ENCODE measurements around the gene TMIE.

The TMIE gene

GRCh38 chr3:46665763-46666452 lies 35.3 kb upstream of the TMIE start:
- Histone ChIP-seq H3K9me3 (ENCODE audit: insufficient read depth, low read length) (no peaks in the 10 kb centered on the region), H4K20me1 (ENCODE audit: insufficient read depth, low read length) (no peaks in the 10 kb centered on the region), H3K4me1 (ENCODE audit: low read length) (no peaks in the 10 kb centered on the region), H2AFZ (ENCODE audit: low read depth, low read length) (no peak overlapping the region), H3K79me2 (ENCODE audit: low read length) (no peaks in the 10 kb centered on the region), H3K36me3 (replicated peaks; ENCODE audit: low read depth, low read length) (no peaks in the 10 kb centered on the region), H3K9ac (ENCODE audit: low read length) (no peak overlapping the region), H3K4me3 (ENCODE audit: low read length) (no peak overlapping the region), H3K27ac (ENCODE audit: low read length) (no peak overlapping the region), H3K4me2 (ENCODE audit: low read length) (no peak overlapping the region), H3K27me3 (ENCODE audit: low read depth, low read length) (0 out of 2 replicates have a peak, but pooled peaks cover 14% of the 10 kb centered on the region)
- TF ChIP-seq EZH2phosphoT487 (IDR thresholded peaks at IDR 0.05; ENCODE audit: low read depth), result no peak
- TF ChIP-seq, protein P1, sequence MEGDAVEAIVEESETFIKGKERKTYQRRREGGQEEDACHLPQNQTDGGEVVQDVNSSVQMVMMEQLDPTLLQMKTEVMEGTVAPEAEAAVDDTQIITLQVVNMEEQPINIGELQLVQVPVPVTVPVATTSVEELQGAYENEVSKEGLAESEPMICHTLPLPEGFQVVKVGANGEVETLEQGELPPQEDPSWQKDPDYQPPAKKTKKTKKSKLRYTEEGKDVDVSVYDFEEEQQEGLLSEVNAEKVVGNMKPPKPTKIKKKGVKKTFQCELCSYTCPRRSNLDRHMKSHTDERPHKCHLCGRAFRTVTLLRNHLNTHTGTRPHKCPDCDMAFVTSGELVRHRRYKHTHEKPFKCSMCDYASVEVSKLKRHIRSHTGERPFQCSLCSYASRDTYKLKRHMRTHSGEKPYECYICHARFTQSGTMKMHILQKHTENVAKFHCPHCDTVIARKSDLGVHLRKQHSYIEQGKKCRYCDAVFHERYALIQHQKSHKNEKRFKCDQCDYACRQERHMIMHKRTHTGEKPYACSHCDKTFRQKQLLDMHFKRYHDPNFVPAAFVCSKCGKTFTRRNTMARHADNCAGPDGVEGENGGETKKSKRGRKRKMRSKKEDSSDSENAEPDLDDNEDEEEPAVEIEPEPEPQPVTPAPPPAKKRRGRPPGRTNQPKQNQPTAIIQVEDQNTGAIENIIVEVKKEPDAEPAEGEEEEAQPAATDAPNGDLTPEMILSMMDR (IDR thresholded peaks at IDR 0.05; ENCODE audit: low read depth, low read length), result no peak

- TF ChIP-seq EZH2phosphoT487 (IDR thresholded peaks at IDR 0.05; ENCODE audit: low read depth), result no peak
- TF ChIP-seq, protein P1 (IDR thresholded peaks at IDR 0.05; ENCODE audit: low read depth, low read length), result no peak
- H3K9ac ChIP-seq (ENCODE audit: low read length), result no peak overlapping the region
- no peaks in the 10 kb centered on the region for H3K4me1 ChIP-seq (ENCODE audit: low read length)
- 0 out of 2 replicates have a peak, but pooled peaks cover 13% of the 10 kb centered on the region for H3K27me3 ChIP-seq (ENCODE audit: low read depth, low read length)
- no peak overlapping the region for H2AFZ ChIP-seq (ENCODE audit: low read depth, low read length)
- H4K20me1 ChIP-seq (ENCODE audit: insufficient read depth, low read length), result no peaks in the 10 kb centered on the region
- H3K27ac ChIP-seq (ENCODE audit: low read length), result no peak overlapping the region
- H3K79me2 ChIP-seq (ENCODE audit: low read length), result no peaks in the 10 kb centered on the region
- H3K4me3 ChIP-seq (ENCODE audit: low read length), result no peak overlapping the region
- H3K36me3 ChIP-seq (replicated peaks; ENCODE audit: low read depth, low read length), result no peaks in the 10 kb centered on the region
- no peak overlapping the region for H3K4me2 ChIP-seq (ENCODE audit: low read length)
- H3K9me3 ChIP-seq (ENCODE audit: insufficient read depth, low read length), result no peaks in the 10 kb centered on the region
These were observed 34.7 kb upstream of the TMIE start for GRCh38 chr3:46666453-46666845.

GRCh38 chr3:46667061-46667621 lies 34.1 kb upstream of the TMIE start:
- H3K9ac ChIP-seq (ENCODE audit: low read length), result no peak overlapping the region
- H4K20me1 ChIP-seq (ENCODE audit: insufficient read depth, low read length), result no peaks in the 10 kb centered on the region
- no peak overlapping the region for H2AFZ ChIP-seq (ENCODE audit: low read depth, low read length)
- no peak overlapping the region for H3K4me3 ChIP-seq (ENCODE audit: low read length)
- no peak overlapping the region for H3K4me2 ChIP-seq (ENCODE audit: low read length)
- H3K27me3 ChIP-seq (ENCODE audit: low read depth, low read length), result 0 out of 2 replicates have a peak, but pooled peaks cover 8% of the 10 kb centered on the region
- no peak for TF ChIP-seq EZH2phosphoT487 (IDR thresholded peaks at IDR 0.05; ENCODE audit: low read depth)
- TF ChIP-seq, protein P1 (IDR thresholded peaks at IDR 0.05; ENCODE audit: low read depth, low read length), result no peak
- no peaks in the 10 kb centered on the region for H3K36me3 ChIP-seq (replicated peaks; ENCODE audit: low read depth, low read length)
- no peak overlapping the region for H3K27ac ChIP-seq (ENCODE audit: low read length)
- no peaks in the 10 kb centered on the region for H3K9me3 ChIP-seq (ENCODE audit: insufficient read depth, low read length)
- H3K79me2 ChIP-seq (ENCODE audit: low read length), result no peaks in the 10 kb centered on the region
- H3K4me1 ChIP-seq (ENCODE audit: low read length), result no peaks in the 10 kb centered on the region

DNA sequence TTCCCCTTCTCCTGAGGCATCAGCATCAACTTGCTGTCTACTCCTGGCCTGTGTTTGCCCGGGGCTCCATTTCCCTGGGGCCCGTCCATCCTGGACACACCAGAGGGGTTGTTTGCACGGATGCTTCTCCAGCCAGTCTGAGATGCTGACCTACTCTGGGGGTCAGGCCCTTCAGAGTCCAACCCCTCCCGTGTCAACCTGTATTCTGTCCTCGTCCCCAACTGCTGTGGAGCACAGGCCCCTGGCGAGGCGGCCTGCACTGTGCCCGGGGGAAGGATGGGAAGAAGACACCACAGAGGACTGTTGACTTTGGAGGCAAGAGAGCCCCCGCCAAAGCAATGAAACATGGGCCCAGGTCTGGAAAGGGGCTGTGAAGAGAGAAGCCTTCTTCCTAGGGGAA lies 33.5 kb upstream of the TMIE start:
- no peaks in the 10 kb centered on the region for H4K20me1 ChIP-seq (ENCODE audit: insufficient read depth, low read length)
- 0 out of 2 replicates have a peak, but pooled peaks cover 5% of the 10 kb centered on the region for H3K27me3 ChIP-seq (ENCODE audit: low read depth, low read length)
- no peaks in the 10 kb centered on the region for H3K4me1 ChIP-seq (ENCODE audit: low read length)
- no peak overlapping the region for H2AFZ ChIP-seq (ENCODE audit: low read depth, low read length)
- H3K79me2 ChIP-seq (ENCODE audit: low read length), result no peaks in the 10 kb centered on the region
- TF ChIP-seq, protein P1 (IDR thresholded peaks at IDR 0.05; ENCODE audit: low read depth, low read length), result no peak
- no peak for TF ChIP-seq EZH2phosphoT487 (IDR thresholded peaks at IDR 0.05; ENCODE audit: low read depth)
- H3K9ac ChIP-seq (ENCODE audit: low read length), result no peak overlapping the region
- H3K4me3 ChIP-seq (ENCODE audit: low read length), result no peak overlapping the region
- H3K36me3 ChIP-seq (replicated peaks; ENCODE audit: low read depth, low read length), result no peaks in the 10 kb centered on the region
- H3K4me2 ChIP-seq (ENCODE audit: low read length), result no peak overlapping the region
- no peak overlapping the region for H3K27ac ChIP-seq (ENCODE audit: low read length)
- H3K9me3 ChIP-seq (ENCODE audit: insufficient read depth, low read length), result no peaks in the 10 kb centered on the region
